GM12878 (cell line): ENCODE data around the gene BPNT1. TPM values are rescaled to one million over a fixed set of nuclear protein-coding genes. Genes with fewer than 3 reads are reported as not detected.
A peak's percentile ranks its signal among the peaks of the same experiment; 100 is the strongest.

Experiments
- ATAC-seq: fragments of 200-7000 bp; cut with Tn5 transposase; 3 replicates; pipeline ENCODE4 v1.9.1; 2020; ENCODE audit warnings: mild to moderate bottlenecking, moderate library complexity
- BruUV-seq: library from RNA; stranded (reverse); fragments of 400-500 nt; replicated peaks from 2 replicates; lab custom pipeline; 2021; lab: Mats Ljungman, UMichigan
- CTCF ChIA-PET: fragments of 300-600 bp; sonication (Branson Sonifier 250); formaldehyde crosslinking; extraction: SDS; loops from one replicate; lab custom pipeline; 2021; ENCODE audit warnings: inconsistent platforms; lab: Yijun Ruan, JAX
- POLR2A ChIA-PET: fragments of 350-600 bp; formaldehyde crosslinking; extraction: SDS; loops from one replicate; lab custom pipeline; 2021; ENCODE audit warnings: inconsistent platforms; lab: Charles Lee
- RAD21 ChIA-PET: fragments of 300-600 bp; sonication (Branson Sonifier 250); formaldehyde crosslinking; loops from one replicate; lab custom pipeline; 2023; ENCODE audit warnings: antibody characterized with exemption; ENCODE audit not compliant: unreplicated experiment; lab: Charles Lee
- SMC1A ChIA-PET: fragments of 300-600 bp; sonication (Branson Sonifier 250); formaldehyde crosslinking; loops from one replicate; lab custom pipeline; 2023; ENCODE audit not compliant: unreplicated experiment, uncharacterized antibody; lab: Charles Lee
- DNase-seq: peaks from one replicate; pipeline ENCODE4 v3.0.0-alpha.2; 2011; ENCODE audit warnings: low read depth, low spot score
- FAIRE-seq: peaks from 3 replicates; lab custom pipeline; 2011; peaks lifted over from hg19 to GRCh38; lab: Jason Lieb, UNC
- H2AFZ ChIP-seq: 2 replicates; pipeline ENCODE4 v1.6.0; 2011; ENCODE audit warnings: low read depth, low read length, control low read depth; ENCODE audit not compliant: control insufficient read depth
- H3K27ac ChIP-seq: 2 replicates; pipeline ENCODE4 v1.5.1; 2011; ENCODE audit warnings: control low read depth; ENCODE audit not compliant: control insufficient read depth, insufficient read depth
- H3K27me3 ChIP-seq, 2 experiments: replicated peaks in 1 of 2; 2 replicates each; pipeline versions ENCODE4 v1.6.0 to v1.6.1; 2011; ENCODE audit warnings: low read length in 1 of 2; ENCODE audit not compliant: control insufficient read depth in 2 of 2, insufficient read depth in 2 of 2
- H3K36me3 ChIP-seq, 2 experiments: 2 replicates each; pipeline ENCODE4 v1.5.1; 2011; ENCODE audit warnings: low read length in 1 of 2; ENCODE audit not compliant: control insufficient read depth in 2 of 2, insufficient read depth in 2 of 2
- H3K4me1 ChIP-seq: 2 replicates; pipeline ENCODE4 v1.6.1; 2011; ENCODE audit warnings: mild to moderate bottlenecking, low read length, moderate library complexity, mixed read lengths; ENCODE audit not compliant: control insufficient read depth, insufficient read depth
- H3K4me2 ChIP-seq: 2 replicates; pipeline ENCODE4 v1.6.0; 2011; ENCODE audit warnings: control low read depth; ENCODE audit not compliant: control insufficient read depth, insufficient read depth
- H3K4me3 ChIP-seq: fragments of 200-600 bp; sonication (generic); 2 replicates; pipeline ENCODE4 v1.5.1; 2016
- H3K79me2 ChIP-seq: 2 replicates; pipeline ENCODE4 v1.6.0; 2011; ENCODE audit warnings: low read length; ENCODE audit not compliant: control insufficient read depth, insufficient read depth
- H3K9ac ChIP-seq: 2 replicates; pipeline ENCODE4 v1.8.0; 2011; ENCODE audit warnings: low read length, control low read depth, mixed read lengths; ENCODE audit not compliant: control insufficient read depth, insufficient read depth
- H3K9me3 ChIP-seq: replicated peaks from 3 replicates; pipeline ENCODE4 v1.5.1; 2011; ENCODE audit warnings: mild to moderate bottlenecking, low read length; ENCODE audit not compliant: control insufficient read depth, insufficient read depth
- H4K20me1 ChIP-seq: 2 replicates; pipeline ENCODE4 v1.6.0; 2011; ENCODE audit not compliant: control insufficient read depth, insufficient read depth
- CREB1 ChIP-seq: IDR thresholded peaks from 2 replicates; pipeline ENCODE4 v1.6.1; 2012; ENCODE audit warnings: low read depth, mild to moderate bottlenecking, inconsistent platforms
- DPF2 ChIP-seq: fragments of 450-650 bp; IDR thresholded peaks from 2 replicates; pipeline ENCODE4 v1.6.1; 2017; ENCODE audit warnings: mild to moderate bottlenecking
- E4F1 ChIP-seq: fragments of 450-650 bp; IDR thresholded peaks from 2 replicates; pipeline ENCODE4 v1.6.1; 2018; ENCODE audit warnings: borderline replicate concordance, mild to moderate bottlenecking; ENCODE audit not compliant: partially characterized antibody
- EGR1 ChIP-seq, 2 experiments: IDR thresholded peaks; 1 replicate in 1 of 2; 2 replicates in 1 of 2; pipeline ENCODE4 v1.6.1; 2011 to 2012; ENCODE audit warnings: low read depth in 2 of 2, low read length in 2 of 2, borderline replicate concordance in 1 of 2, mild to moderate bottlenecking in 1 of 2, moderate library complexity in 1 of 2
- FOS ChIP-seq: IDR thresholded peaks from 3 replicates; pipeline ENCODE4 v1.6.1; 2011; ENCODE audit warnings: borderline replicate concordance; ENCODE audit not compliant: insufficient read length; ENCODE audit errors: extremely low read depth
- HCFC1 ChIP-seq: fragments of 150-350 bp; IDR thresholded peaks from 2 replicates; pipeline ENCODE4 v1.6.1; 2014; ENCODE audit warnings: low read length
- IKZF2 ChIP-seq, 2 experiments: fragments of 450-650 bp; IDR thresholded peaks; 2 replicates each; pipeline ENCODE4 v1.6.1; 2017; ENCODE audit warnings: mild to moderate bottlenecking in 2 of 2, moderate library complexity in 2 of 2
- MEF2A ChIP-seq: IDR thresholded peaks from 2 replicates; pipeline ENCODE4 v1.6.1; 2011; ENCODE audit warnings: low read depth, mild to moderate bottlenecking, low read length, moderate library complexity; ENCODE audit not compliant: insufficient read depth
- MXI1 ChIP-seq: fragments of 150-350 bp; IDR thresholded peaks from 2 replicates; pipeline ENCODE4 v1.6.1; 2011; ENCODE audit warnings: low read depth, mild to moderate bottlenecking, inconsistent platforms, low read length, improper control_type of control experiment
- NR2C1 ChIP-seq: fragments of 450-650 bp; IDR thresholded peaks from 2 replicates; pipeline ENCODE4 v1.6.1; 2017; ENCODE audit warnings: antibody characterized with exemption, mild to moderate bottlenecking, moderate library complexity
- NR2C2 ChIP-seq: IDR thresholded peaks from 2 replicates; pipeline ENCODE4 v1.6.1; 2011; ENCODE audit warnings: borderline replicate concordance, low read depth; ENCODE audit not compliant: control insufficient read depth, insufficient read length
- POLR2AphosphoS5 ChIP-seq: IDR thresholded peaks from 2 replicates; pipeline ENCODE4 v1.6.1; 2011; ENCODE audit warnings: mild to moderate bottlenecking, low read length, inconsistent platforms
- RBBP5 ChIP-seq: fragments of 200-600 bp; sonication (generic); conservative IDR thresholded peaks from 2 replicates; pipeline ENCODE4 v1.6.1; 2016
- SP1 ChIP-seq: IDR thresholded peaks from one replicate; pipeline ENCODE4 v1.6.1; 2011; ENCODE audit warnings: low read depth, low read length
- TCF12 ChIP-seq: IDR thresholded peaks from 2 replicates; pipeline ENCODE4 v1.6.1; 2011; ENCODE audit warnings: low read depth, mild to moderate bottlenecking, low read length
- ZBTB40 ChIP-seq: fragments of 450-650 bp; IDR thresholded peaks from 2 replicates; pipeline ENCODE4 v1.6.1; 2016; ENCODE audit warnings: mild to moderate bottlenecking, moderate library complexity, borderline replicate concordance
- WGBS: methylation state at CpG from one replicate; pipeline ENCODE4 v1.1.6; 2016; ENCODE audit warnings: low lambda C conversion rate; ENCODE audit not compliant: insufficient replicate concordance, insufficient coverage; ENCODE audit errors: missing lambda C conversion rate; 5-methylcytosine and 5-hydroxymethylcytosine counted together
- in situ Hi-C: fragments of 300-500 bp; cut with MboI; formaldehyde crosslinking; loops from 9 replicates; pipeline ENCODE4 v1.14.3; 2018; ENCODE audit warnings: mixed read lengths
- intact Hi-C: fragments of 100-400 bp; cut with micrococcal nuclease; formaldehyde crosslinking; loops from one replicate; pipeline ENCODE4 v1.14.2; 2022; ENCODE audit not compliant: unreplicated experiment
- polyA plus RNA-seq, 11 experiments: library from polyadenylated mRNA; depleted of rRNA in 4 of 11; unstranded in 6 of 11; stranded (reverse) in 5 of 11; fragments of >200 nt; fragmentation: Nextera tagmentation in 4 of 11; fragmentation: Illumina TruSeq in 1 of 11; extraction: Ambion mirVana in 4 of 11; extraction: Trizol in 1 of 11; gene quantifications; 1 replicate in 1 of 11; 2 replicates in 10 of 11; pipeline versions ENCODE4 v1.2.1 to v1.2.3, GENCODE V29; 2011 to 2016; ENCODE audit warnings: inconsistent platforms in 2 of 11, missing spikeins in 2 of 11, low read depth in 1 of 11
- total RNA-seq, 4 experiments: library from RNA; depleted of rRNA in 3 of 4; stranded (reverse); fragments of >200 nt in 3 of 4; fragmentation: Illumina TruSeq in 1 of 4; extraction: Trizol in 1 of 4; gene quantifications; 2 replicates each; pipeline versions ENCODE4 v1.2.1 to v1.2.3, GENCODE V29; 2013 to 2021

Gene BPNT1
- total and polyA plus RNA-seq, 10 of the 15 experiments (the other 5 are each of a cell fraction or from before 2014, with no cell fraction given) = 35.5 to 78.4 (median 45.4) TPM

GRCh38 chr1:220094016-220094911 lies 4.7 kb upstream of the BPNT1 start, which contains the start of gene IARS2:
Gene IARS2 (plus strand): TSS chr1:220094132. CDS start chr1:220094217, 85 bp downstream.
- ATAC-seq (peak; percentile 82), FAIRE-seq (no peak), DNase-seq (peak; percentile 42)
- peak within 1 kb of the TSS; percentile 76 for H2AFZ ChIP-seq
- peak within 1 kb of the TSS; percentile 81 for H3K27ac ChIP-seq
- 2% methylated on average over 60 of the region's 73 CpGs for WGBS
- peaks cover 9% of the 10 kb centered on the region; the same call in 1 of the 2 replicates for H3K4me1 ChIP-seq
- intact Hi-C loops (no loop called here), in situ Hi-C loops (no loop called here)
- CTCF ChIA-PET = interaction anchor here (0.5 to 1.3 kb wide), 4 partner anchors 8 to 103 kb away, joined by 3 read pairs; no protein-coding TSS in a partner anchor
- H3K27me3 ChIP-seq = no peaks in the 10 kb centered on the region
- RAD21 ChIA-PET = interaction anchor here (1.1 to 1.3 kb wide), 2 partner anchors 10 to 13 kb away, joined by 3 read pairs; no protein-coding TSS in a partner anchor
- H3K4me3 ChIP-seq = peak within 1 kb of the TSS; percentile 91
- peak within 1 kb of the TSS; percentile 48 for H3K4me2 ChIP-seq
- peaks cover 20% of the 10 kb centered on the region for H3K79me2 ChIP-seq
- H4K20me1 ChIP-seq = no peaks in the 10 kb centered on the region
- POLR2A ChIA-PET = interaction anchor here (1.0 kb wide), 1 partner anchor 127 kb away, joined by 3 read pairs; no protein-coding TSS in a partner anchor
- H3K9me3 ChIP-seq = no peaks in the 10 kb centered on the region; the same call in 2 of the 3 replicates
- SMC1A ChIA-PET = interaction anchor here (1.4 kb wide), 1 partner anchor 104 kb away, joined by 6 read pairs; no protein-coding TSS in a partner anchor
- peak within 1 kb of the TSS; percentile 80 for H3K9ac ChIP-seq
- BruUV-seq = no TSS peak
- H3K36me3 ChIP-seq = peaks cover 1 to 10% of the 10 kb centered on the region in 2 experiments; a peak in 2 of 4 replicates
- TF ChIP-seq RBBP5 = no peak
- TF ChIP-seq MEF2A = no peak
- no peak for TF ChIP-seq E4F1
- TF ChIP-seq MXI1 = peak; percentile 63; the same call in 1 of the 2 replicates
- 0 out of 2 replicates have a peak, but pooled peaks have one; percentile 17 for TF ChIP-seq HCFC1
- peak; percentile 52 for TF ChIP-seq ZBTB40
- no peak for TF ChIP-seq TCF12
- TF ChIP-seq SP1 = no peak
- TF ChIP-seq NR2C1 = no peak
- TF ChIP-seq POLR2AphosphoS5 = 0 out of 2 replicates have a peak, but pooled peaks have one; percentile 28
- peak in 1 of 2 experiments; percentile 30; a peak in 2 of 4 replicates for TF ChIP-seq IKZF2 (IDR thresholded peaks at IDR 0.05)
- TF ChIP-seq DPF2 = peak; percentile 71
- no peak for TF ChIP-seq FOS
- TF ChIP-seq CREB1 = peak; percentile 28; the same call in 1 of the 2 replicates
- TF ChIP-seq NR2C2 = no peak
- peak in 1 of 2 experiments; percentile 83; a peak in 1 of 3 replicates for TF ChIP-seq EGR1 (IDR thresholded peaks at IDR 0.05; ENCODE audit: borderline replicate concordance in 1 of 2, low read depth in 2 of 2, low read length in 2 of 2)
